ENCODE results near the gene GPATCH2.

The GPATCH2 gene

DNA sequence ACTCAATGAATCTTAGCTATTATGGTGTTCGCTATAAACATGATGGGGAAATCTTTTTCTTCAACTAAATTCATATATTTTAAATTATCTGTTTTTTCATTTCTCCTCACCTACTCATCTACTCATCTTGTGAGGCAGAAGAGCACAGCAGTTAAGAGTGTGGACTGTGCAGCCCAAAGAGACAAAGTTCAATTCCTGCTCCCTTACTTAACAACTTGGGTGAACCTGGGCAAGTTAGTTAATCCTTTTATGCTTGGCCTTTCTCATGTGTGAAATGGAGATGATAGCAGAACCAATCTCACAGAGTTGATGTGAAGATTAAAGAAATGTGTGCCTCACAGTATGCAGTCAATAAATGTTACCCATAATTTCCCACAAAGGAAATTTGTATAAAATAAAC is 168.2 kb downstream of the GPATCH2 start:
- TF ChIP-seq GATA2 (IDR thresholded peaks at IDR 0.05; ENCODE audit: low read depth, low read length) (no peak), GATA3 (IDR thresholded peaks at IDR 0.05; ENCODE audit: low read depth, low read length) (no peak)

GRCh38 chr1:217462159-217462558 is 168.7 kb downstream of the GPATCH2 start:
- TF ChIP-seq GATA3 (IDR thresholded peaks at IDR 0.05; ENCODE audit: low read depth, low read length) (no peak), GATA2 (IDR thresholded peaks at IDR 0.05; ENCODE audit: low read depth, low read length) (no peak)

- TF ChIP-seq GATA2 (IDR thresholded peaks at IDR 0.05; ENCODE audit: low read depth, low read length), result no peak
- no peak for TF ChIP-seq GATA3 (IDR thresholded peaks at IDR 0.05; ENCODE audit: low read depth, low read length)
These were observed 173.9 kb downstream of the GPATCH2 start for GRCh38 chr1:217457016-217457415.

DNA sequence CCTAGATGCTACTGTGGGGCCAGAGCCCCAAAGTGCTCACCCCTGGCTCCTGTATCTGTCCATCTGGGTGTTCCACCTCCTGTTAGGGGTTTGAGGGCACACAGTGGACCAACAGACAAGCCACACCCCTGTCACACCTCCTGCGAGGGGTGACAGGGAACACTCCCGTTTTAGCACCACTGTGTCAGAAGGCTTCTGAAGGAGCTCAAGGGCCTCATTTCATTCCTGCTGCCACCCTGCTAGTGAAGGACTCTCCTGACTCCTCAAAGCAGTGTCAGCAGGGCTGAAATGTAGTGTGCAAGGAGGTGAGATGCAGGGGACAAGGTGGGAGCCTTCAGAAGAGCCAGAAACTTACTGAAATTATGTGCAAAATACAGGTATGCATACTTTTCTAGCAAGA is 174.6 kb downstream of the GPATCH2 start:
- no peak for TF ChIP-seq GATA2 (IDR thresholded peaks at IDR 0.05; ENCODE audit: low read depth, low read length)
- TF ChIP-seq GATA3 (IDR thresholded peaks at IDR 0.05; ENCODE audit: low read depth, low read length), result no peak

DNA sequence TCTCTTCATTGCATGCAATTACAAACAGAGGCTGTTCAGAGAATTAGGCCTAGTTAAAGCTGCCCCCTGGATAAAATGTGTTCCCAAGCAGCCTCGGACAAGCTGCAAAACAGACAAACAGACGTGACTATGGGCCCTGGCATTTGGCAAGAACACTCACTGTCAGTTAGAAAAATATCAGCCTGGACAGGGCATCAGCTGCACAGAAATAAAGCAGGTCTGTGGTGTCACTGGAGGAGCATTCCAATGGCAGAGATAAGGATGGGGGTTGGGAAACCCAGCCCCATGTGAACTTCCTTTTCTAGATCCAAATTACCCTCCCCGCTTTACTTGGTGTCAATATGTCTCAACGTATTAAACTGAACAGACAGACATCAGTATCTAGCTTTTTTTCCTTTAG is 177.1 kb downstream of the GPATCH2 start:
- TF ChIP-seq GATA2 (IDR thresholded peaks at IDR 0.05; ENCODE audit: low read depth, low read length), result peak; percentile 95
- TF ChIP-seq GATA3 (IDR thresholded peaks at IDR 0.05; ENCODE audit: low read depth, low read length), result peak; percentile 45; the same call in 1 of the 2 replicates

GRCh38 chr1:217449370-217449769 is 181.5 kb downstream of the GPATCH2 start:
- TF ChIP-seq GATA2 (IDR thresholded peaks at IDR 0.05; ENCODE audit: low read depth, low read length) (no peak), GATA3 (IDR thresholded peaks at IDR 0.05; ENCODE audit: low read depth, low read length) (no peak)

DNA sequence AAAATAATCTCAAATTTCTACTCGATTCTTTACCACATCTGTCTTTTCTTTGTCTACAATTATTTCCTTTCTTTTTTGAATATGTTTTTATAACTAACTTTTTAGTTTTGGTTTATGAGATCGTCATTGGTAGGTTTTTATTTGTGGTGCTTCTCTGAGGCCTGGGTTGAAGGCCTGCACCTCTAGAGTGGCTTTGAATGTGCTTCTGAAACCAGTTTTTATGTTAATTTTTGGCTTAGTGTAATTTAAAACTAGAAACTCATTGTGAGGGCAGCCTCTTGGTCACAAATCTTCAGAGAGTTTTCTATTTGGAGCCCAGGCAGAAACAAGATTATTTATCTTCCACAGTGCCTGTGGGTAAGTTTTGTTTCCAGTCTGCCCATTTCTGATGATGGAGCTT is 187.0 kb downstream of the GPATCH2 start:
- TF ChIP-seq GATA2 (IDR thresholded peaks at IDR 0.05; ENCODE audit: low read depth, low read length) (no peak), GATA3 (IDR thresholded peaks at IDR 0.05; ENCODE audit: low read depth, low read length) (no peak)

GRCh38 chr1:217437376-217437775 is 193.5 kb downstream of the GPATCH2 start:
- TF ChIP-seq GATA3 (IDR thresholded peaks at IDR 0.05; ENCODE audit: low read depth, low read length), result no peak

GRCh38 chr1:217435204-217435603 is 195.7 kb downstream of the GPATCH2 start:
- TF ChIP-seq GATA2 (IDR thresholded peaks at IDR 0.05; ENCODE audit: low read depth, low read length) (no peak), GATA3 (IDR thresholded peaks at IDR 0.05; ENCODE audit: low read depth, low read length) (no peak)

GRCh38 chr1:217433664-217434063 is 197.2 kb downstream of the GPATCH2 start:
- TF ChIP-seq GATA3 (IDR thresholded peaks at IDR 0.05; ENCODE audit: low read depth, low read length) (no peak), GATA2 (IDR thresholded peaks at IDR 0.05; ENCODE audit: low read depth, low read length) (no peak)

DNA sequence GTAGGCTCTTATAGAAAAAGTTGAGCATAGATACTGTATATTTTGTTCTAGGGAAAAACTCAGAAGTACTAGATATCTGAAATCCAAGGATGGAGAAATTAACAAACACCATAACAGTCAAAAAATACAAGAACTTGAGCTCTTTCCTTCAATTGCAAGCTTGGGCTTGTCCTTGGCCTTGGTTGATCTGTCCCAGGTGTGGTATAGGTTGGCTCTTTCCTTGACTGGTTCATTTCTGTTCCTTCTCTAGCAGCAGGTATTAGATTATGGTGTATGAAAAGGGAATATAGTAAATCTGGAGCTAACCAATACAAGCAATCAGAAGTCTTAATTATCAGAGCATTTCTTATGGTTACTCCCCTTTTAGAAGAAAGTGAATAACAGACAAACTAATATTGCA is 198.6 kb downstream of the GPATCH2 start:
- TF ChIP-seq GATA3 (IDR thresholded peaks at IDR 0.05; ENCODE audit: low read depth, low read length), result no peak
- TF ChIP-seq GATA2 (IDR thresholded peaks at IDR 0.05; ENCODE audit: low read depth, low read length), result no peak

DNA sequence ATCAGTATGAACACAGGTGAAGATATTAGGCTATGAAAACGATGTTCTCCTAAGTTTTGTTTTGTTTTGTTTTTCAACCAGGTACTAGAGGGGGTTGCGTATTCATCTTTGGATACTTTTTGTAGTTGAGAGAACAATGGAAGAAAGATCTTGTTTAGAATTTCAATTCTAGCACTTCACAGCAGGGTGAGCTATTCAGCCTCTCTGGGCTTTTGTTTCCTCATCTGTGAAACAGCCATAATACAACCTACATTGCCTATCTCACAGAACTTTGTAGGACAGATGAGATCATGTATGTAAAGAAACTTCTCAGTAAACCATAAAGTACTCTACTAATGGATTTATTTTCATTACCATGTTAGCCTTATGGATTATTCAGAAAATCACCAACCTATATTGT is 199.5 kb downstream of the GPATCH2 start:
- TF ChIP-seq GATA3 (IDR thresholded peaks at IDR 0.05; ENCODE audit: low read depth, low read length) (no peak), GATA2 (IDR thresholded peaks at IDR 0.05; ENCODE audit: low read depth, low read length) (no peak)

GRCh38 chr1:217425422-217425821 is 205.5 kb downstream of the GPATCH2 start:
- TF ChIP-seq GATA2 (IDR thresholded peaks at IDR 0.05; ENCODE audit: low read depth, low read length) (no peak), GATA3 (IDR thresholded peaks at IDR 0.05; ENCODE audit: low read depth, low read length) (no peak)

DNA sequence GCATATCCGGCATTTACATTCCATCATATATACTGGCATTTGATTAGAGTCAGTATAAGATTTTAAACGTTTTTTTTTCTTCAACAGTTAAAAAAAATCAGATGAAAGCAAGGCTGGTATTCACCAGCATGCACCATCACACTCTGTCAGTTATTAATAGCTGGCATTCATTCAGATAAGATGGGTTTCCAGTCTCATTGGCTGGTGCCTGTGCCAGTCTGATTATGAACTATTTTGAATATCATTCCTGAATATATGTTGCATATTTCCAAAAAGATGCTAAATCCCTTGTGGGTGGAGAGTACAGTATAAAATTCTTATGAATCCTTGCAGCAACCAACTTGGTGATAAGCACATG is 211.7 kb downstream of the GPATCH2 start:
- TF ChIP-seq GATA3 (IDR thresholded peaks at IDR 0.05; ENCODE audit: low read depth, low read length), result no peak
- no peak for TF ChIP-seq GATA2 (IDR thresholded peaks at IDR 0.05; ENCODE audit: low read depth, low read length)

DNA sequence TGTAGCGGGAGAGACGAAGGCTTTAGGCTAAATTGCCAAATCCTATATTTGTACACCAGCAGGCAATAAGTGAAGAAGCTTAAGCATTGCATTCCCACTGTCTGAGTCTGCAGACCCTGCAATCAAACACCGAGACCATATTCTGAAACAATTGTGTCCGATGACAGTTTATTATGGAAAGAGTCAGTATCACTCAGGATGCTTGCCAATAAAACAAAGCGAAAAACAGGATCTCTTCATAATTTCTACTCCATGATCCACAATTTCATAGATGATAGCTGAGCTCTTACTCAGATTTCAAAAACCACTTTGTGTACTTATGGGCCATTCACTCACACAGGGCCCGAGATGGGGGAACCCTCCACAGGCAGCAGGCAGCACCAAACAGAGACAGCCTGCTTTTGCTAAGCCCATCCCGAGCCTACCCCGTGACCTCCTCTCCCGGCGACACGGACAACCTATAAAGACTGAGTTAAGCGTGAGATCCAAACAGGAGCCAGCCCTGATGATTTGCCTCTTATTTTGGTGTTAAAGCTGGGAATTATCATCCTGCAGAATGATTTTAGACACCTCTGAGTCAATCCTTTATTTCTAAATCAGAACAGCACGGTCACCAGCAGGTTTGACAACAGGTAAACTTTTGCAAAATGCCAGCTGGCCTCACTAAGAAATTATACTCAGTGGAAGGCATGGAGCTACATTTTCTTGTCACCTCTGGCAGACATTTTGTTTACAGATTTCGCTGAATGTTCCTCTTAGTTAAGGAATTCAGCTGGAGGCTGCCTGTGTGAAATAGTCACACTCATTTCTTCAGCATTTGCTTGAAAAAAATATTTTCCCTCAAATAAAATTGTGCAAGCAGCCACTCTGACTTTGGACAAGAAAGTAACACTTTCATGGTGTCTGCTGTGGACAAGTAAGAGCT is 212.4 kb downstream of the GPATCH2 start:
- no peak for TF ChIP-seq GATA2 (IDR thresholded peaks at IDR 0.05; ENCODE audit: low read depth, low read length)
- no peak for TF ChIP-seq GATA3 (IDR thresholded peaks at IDR 0.05; ENCODE audit: low read depth, low read length)
